Glutamatergic neuron (in vitro differentiated cells): ENCODE data around the gene KNDC1. TPM values are rescaled to one million over a fixed set of nuclear protein-coding genes. Genes with fewer than 3 reads are reported as not detected.

Source experiments
- DNase-seq: peaks from one replicate; pipeline ENCODE4 v3.0.0; 2022
- H3K27ac Mint-ChIP-seq: one replicate; pipeline ENCODE4 v1.8.0; 2020; ENCODE audit warnings: mild to moderate bottlenecking, mixed read lengths, inconsistent platforms; ENCODE audit not compliant: unreplicated experiment
- H3K27me3 Mint-ChIP-seq: one replicate; pipeline ENCODE4 v1.8.0; 2020; ENCODE audit warnings: mild to moderate bottlenecking, moderate library complexity, mixed read lengths, inconsistent platforms; ENCODE audit not compliant: unreplicated experiment
- H3K36me3 Mint-ChIP-seq: one replicate; pipeline ENCODE4 v1.8.0; 2020; ENCODE audit warnings: mild to moderate bottlenecking, mixed read lengths, inconsistent platforms; ENCODE audit not compliant: unreplicated experiment
- H3K4me1 Mint-ChIP-seq: one replicate; pipeline ENCODE4 v1.8.0; 2020; ENCODE audit warnings: mild to moderate bottlenecking, low read depth, mixed read lengths, inconsistent platforms; ENCODE audit not compliant: unreplicated experiment
- H3K4me3 Mint-ChIP-seq: one replicate; pipeline ENCODE4 v1.8.0; 2020; ENCODE audit warnings: mild to moderate bottlenecking, mixed read lengths, inconsistent platforms; ENCODE audit not compliant: unreplicated experiment
- H3K9me3 Mint-ChIP-seq: one replicate; pipeline ENCODE4 v1.8.0; 2020; ENCODE audit warnings: mild to moderate bottlenecking, moderate library complexity, mixed read lengths, inconsistent platforms; ENCODE audit not compliant: unreplicated experiment
- total RNA-seq: library from RNA; stranded (reverse); fragmentation: NEBNext Ultra II Directional; extraction: Animal tissue kit (Norgen Biotek cat#: 25700); gene quantifications from one replicate; pipeline ENCODE4 v1.2.1, GENCODE V29; 2021; ENCODE audit not compliant: unreplicated experiment
- TF ChIP-seq, protein P1 (sequence below): fragments of 200-600 bp; sonication (generic); IDR thresholded peaks from one replicate; pipeline ENCODE4 v1.5.0; 2021; ENCODE audit not compliant: partially characterized antibody, unreplicated experiment

The KNDC1 gene
- total RNA-seq, 1 donor from 2014 or later: 7.4 TPM

DNA sequence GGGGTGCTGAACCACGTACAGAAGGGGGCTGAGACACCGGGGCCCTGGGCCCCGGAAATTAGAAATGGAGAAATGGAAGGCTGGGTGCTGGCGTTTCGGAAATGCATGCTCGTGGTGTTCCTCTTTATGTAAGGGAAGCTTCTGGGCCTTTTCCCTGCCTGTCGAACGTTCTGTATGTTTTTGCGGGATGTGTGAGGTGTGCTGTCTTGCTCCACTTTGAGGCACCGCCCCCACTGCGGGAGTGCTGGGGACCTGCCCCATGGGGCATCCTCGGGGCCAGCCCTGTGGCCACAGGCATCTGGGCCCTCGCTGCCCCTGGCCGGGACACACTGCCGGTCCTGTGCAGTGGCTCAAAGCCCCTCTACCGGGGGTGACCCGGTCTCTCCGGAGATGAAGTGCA, 75.9 kb downstream of the KNDC1 start:
- TF ChIP-seq, protein P1, sequence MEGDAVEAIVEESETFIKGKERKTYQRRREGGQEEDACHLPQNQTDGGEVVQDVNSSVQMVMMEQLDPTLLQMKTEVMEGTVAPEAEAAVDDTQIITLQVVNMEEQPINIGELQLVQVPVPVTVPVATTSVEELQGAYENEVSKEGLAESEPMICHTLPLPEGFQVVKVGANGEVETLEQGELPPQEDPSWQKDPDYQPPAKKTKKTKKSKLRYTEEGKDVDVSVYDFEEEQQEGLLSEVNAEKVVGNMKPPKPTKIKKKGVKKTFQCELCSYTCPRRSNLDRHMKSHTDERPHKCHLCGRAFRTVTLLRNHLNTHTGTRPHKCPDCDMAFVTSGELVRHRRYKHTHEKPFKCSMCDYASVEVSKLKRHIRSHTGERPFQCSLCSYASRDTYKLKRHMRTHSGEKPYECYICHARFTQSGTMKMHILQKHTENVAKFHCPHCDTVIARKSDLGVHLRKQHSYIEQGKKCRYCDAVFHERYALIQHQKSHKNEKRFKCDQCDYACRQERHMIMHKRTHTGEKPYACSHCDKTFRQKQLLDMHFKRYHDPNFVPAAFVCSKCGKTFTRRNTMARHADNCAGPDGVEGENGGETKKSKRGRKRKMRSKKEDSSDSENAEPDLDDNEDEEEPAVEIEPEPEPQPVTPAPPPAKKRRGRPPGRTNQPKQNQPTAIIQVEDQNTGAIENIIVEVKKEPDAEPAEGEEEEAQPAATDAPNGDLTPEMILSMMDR: no peak
- H3K4me3 Mint-ChIP-seq: no peak overlapping the region
- peaks cover 4% of the 10 kb centered on the region for H3K4me1 Mint-ChIP-seq
- peaks cover 5% of the 10 kb centered on the region for H3K9me3 Mint-ChIP-seq
- no peaks in the 10 kb centered on the region for H3K36me3 Mint-ChIP-seq
- no peak overlapping the region for H3K27ac Mint-ChIP-seq
- DNase-seq: no peak
- peaks cover 23% of the 10 kb centered on the region for H3K27me3 Mint-ChIP-seq

DNA sequence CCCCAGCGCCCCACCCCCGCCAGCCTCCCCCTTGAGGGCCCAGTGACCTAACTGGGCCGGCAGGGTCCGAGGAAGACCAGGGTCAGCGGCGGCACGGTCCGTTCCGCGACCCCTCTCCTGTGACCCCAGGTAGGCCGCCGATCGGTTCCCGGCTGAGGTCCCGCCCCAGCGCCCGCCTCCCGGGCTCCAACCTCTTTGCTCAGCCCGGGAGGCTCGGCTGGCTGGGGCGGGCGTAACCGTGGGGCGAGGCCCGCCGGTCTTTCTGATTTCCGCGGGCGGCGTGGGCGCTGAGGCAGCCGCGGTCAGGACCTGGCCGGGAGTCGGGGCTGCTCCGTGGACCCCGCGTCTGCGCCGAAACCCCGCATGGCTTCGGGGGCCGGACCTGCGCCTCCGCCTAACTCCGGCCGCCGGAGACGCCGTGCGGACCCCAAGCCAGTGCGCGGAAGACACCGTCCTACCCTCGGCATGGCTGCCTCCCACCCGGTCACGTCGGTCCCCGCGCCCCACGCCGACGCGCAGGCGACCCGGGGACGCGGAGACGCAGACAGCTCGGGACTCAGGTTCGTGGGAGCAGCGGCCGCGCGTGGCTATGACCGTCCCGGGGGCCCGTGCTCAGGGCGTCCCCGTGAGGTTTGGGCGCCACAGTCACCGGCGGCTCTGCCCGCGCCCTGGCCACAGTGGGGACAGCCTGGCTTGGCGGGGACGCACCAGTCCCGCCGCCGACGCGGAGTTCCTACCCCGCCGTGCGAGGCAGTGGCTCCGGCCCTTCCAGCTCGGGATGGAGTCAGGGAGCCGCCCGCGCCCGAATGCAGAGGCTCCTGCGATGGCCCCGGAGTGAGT, 76.6 kb downstream of the KNDC1 start:
- no peak for DNase-seq
- Mint-ChIP-seq H3K36me3 (no peaks in the 10 kb centered on the region), H3K27ac (no peak overlapping the region), H3K4me3 (no peak overlapping the region), H3K27me3 (peaks cover 20% of the 10 kb centered on the region), H3K4me1 (peaks cover 4% of the 10 kb centered on the region), H3K9me3 (peaks cover 5% of the 10 kb centered on the region)
- TF ChIP-seq, protein P1: no peak

DNA sequence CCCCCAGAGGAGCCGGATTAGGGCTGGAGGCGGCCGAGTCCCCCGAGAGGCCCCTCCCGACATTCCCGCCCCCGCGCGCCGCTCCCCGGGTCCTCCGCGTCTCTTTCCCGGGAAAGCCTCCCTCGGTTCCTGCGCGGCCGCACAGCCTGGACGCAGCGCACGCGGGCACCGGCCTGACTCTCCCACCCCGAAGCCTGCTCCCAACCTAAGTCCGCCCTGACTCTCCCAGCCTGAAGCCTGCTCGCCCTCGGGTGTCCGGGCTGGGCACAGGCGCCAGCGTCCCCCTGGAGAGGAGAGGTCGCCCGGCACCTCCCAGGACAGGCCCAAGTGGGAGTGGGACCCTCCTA, 77.2 kb downstream of the KNDC1 start:
- Mint-ChIP-seq H3K9me3 (peaks cover 5% of the 10 kb centered on the region), H3K4me3 (no peak overlapping the region), H3K4me1 (peaks cover 4% of the 10 kb centered on the region), H3K27me3 (peaks cover 18% of the 10 kb centered on the region), H3K36me3 (no peaks in the 10 kb centered on the region), H3K27ac (no peak overlapping the region)
- TF ChIP-seq, protein P1: no peak
- no peak for DNase-seq

DNA sequence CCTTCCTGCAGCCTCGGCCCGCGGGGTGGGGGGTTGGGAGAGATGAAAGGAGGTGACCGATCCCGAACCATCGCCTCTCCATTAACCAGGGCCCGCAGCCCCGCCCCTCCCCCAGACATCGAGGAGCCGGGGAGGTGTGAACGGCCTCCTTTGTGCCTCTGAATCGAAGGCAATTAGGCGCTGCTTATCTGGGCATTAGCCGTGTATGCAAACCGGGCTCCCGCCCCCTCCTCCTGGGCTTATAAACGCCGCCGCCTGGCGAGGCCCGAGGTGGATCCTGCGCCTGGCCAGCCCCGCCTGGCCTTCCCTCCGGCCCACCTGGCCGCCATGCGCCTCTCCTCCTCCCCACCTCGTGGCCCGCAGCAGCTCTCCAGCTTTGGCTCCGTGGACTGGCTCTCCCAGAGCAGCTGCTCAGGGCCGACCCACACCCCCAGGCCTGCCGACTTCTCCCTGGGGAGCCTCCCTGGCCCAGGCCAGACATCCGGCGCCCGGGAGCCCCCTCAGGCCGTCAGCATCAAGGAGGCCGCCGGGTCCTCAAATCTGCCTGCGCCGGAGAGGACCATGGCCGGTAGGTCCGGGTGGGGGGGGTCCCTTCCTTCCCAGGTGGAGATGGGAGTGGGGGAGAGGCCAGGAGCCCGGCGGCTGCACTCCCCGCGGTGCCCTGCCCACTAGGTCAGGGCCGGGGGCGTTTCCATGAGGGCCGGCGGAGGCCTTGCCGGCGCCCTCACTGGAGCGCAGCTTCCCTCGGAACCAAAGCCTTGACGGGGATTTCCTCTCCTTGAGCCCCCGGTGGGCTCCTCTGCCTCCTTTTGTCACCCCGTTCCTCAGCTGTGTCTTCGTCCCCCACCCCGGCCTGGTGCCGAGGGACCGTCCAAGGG, 77.8 kb downstream of the KNDC1 start, which contains the start of gene VENTX:
Gene VENTX, plus strand, starts transcription at position 268 of the 878 bp plus-strand sequence. Its CDS starts 60 bp downstream, at position 328.
- H3K9me3 Mint-ChIP-seq: peaks cover 5% of the 10 kb centered on the region
- no peaks in the 10 kb centered on the region for H3K36me3 Mint-ChIP-seq
- TF ChIP-seq, protein P1: no peak
- H3K4me3 Mint-ChIP-seq: peak within 1 kb of the TSS; percentile 59
- H3K27me3 Mint-ChIP-seq: peaks cover 16% of the 10 kb centered on the region
- DNase-seq: peak; percentile 67
- H3K27ac Mint-ChIP-seq: peak within 1 kb of the TSS; percentile 33
- peaks cover 4% of the 10 kb centered on the region for H3K4me1 Mint-ChIP-seq

DNA sequence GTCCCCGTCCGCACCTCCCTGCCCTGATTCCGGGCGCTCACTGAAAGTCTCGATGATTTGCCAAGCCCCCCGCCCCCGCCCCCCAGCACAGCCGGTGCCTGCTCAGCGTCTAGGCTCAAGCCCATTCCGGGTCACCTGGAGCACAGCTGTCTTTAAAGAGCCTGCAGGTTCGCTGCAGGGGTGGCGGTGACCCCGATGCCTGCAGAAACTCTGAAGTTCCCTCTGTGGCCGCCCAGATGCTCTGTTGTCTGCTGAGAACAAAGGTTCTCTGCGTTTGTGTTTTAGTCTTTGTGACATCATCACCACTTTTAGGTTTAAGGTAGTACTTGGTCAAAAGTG, 78.4 kb downstream of the KNDC1 start:
- H3K4me1 Mint-ChIP-seq: peaks cover 7% of the 10 kb centered on the region
- TF ChIP-seq, protein P1: no peak
- no peak for DNase-seq
- peak overlapping the region; percentile 59 for H3K4me3 Mint-ChIP-seq
- peaks cover 16% of the 10 kb centered on the region for H3K27me3 Mint-ChIP-seq
- H3K27ac Mint-ChIP-seq: peak overlapping the region; percentile 33
- peaks cover 6% of the 10 kb centered on the region for H3K9me3 Mint-ChIP-seq
- H3K36me3 Mint-ChIP-seq: no peaks in the 10 kb centered on the region
